ENCODE measurements around the gene HIP1.
"Not testable (repeated sequence)": the region's sequence is repeated elsewhere in the genome, so short reads cannot be mapped to it uniquely, and the experiment has no call there.

DNA sequence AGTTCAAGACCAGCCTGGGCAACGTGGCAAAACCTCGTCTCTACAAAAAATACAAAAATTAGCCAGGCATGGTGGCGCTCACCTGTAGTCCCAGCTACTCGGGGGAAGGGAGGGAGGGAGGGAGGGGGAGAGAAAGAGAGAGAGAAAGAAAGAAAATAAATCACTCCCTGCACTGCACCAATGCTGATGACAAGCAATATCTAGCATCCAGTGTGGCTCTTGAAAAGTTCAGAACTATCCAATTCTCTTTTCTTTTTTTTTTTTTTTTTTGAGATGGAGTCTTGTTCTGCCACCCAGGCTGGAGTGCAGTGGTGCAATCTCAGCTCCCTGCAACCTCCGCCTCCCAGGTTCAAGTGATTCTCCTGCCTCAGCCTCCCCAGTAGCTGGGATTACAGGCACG lies 45.1 kb downstream of the HIP1 start:
- TF ChIP-seq POLR2A, FOS, CHD1 (IDR thresholded peaks at IDR 0.05; ENCODE audit: low read depth, low read length): not testable (repeated sequence)
